Measurements from ENCODE around the gene APOBEC3C.
"Not testable (repeated sequence)": the region's sequence is repeated elsewhere in the genome, so short reads cannot be mapped to it uniquely, and the experiment has no call there.

Gene APOBEC3C

DNA sequence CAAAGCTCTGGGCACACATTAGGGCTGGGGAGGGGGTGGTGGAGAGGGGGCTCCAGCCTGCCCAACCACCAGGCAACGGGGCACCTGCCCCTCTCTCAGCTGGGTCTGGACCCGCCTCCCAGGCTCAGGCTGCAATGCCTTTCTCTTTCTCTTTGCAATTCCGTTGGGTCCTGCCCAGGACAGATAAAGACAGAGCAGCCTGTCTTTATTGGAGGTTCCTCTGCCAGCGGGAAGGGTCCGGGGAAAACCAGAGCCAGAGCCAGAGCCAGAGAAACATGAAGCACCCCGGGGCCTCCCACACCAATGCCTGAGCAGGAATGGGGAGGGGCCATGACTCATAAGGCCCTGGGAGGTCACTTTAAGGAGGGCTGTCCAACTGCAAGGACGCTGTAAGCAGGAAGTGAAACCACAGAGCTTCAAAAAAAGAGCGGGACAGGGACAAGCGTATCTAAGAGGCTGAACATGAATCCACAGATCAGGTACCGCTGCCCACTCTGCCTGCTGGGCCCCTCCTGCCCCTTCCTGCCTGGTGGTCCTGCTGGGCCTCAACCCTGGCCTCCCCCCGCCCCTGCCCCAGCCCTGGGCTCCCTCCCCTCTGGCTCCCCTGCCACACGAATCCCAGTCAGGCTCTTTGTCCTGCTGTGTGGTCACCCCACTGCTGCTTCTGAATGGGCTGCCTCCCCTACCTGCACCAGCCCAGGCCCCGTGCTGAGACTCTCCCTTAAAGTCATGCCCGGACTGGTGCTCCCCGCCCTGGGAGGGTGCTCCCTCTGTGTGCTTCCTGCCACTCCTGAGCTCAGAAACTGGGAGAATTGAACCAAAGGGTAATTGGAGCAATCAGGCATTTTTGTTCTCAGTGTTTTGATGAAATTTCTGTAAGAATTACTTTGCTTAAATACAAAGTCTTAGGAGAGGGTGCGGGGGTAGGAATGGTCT lies 31.8 kb upstream of the APOBEC3C start, which contains the start of gene APOBEC3B:
Gene APOBEC3B, plus strand, starts transcription at position 356 of the 936 bp plus-strand sequence. Its CDS starts 107 bp downstream, at position 463.
- in situ Hi-C loops (cut with HindIII; ENCODE audit: low sequenced_read_pairs) = no loop called here

DNA sequence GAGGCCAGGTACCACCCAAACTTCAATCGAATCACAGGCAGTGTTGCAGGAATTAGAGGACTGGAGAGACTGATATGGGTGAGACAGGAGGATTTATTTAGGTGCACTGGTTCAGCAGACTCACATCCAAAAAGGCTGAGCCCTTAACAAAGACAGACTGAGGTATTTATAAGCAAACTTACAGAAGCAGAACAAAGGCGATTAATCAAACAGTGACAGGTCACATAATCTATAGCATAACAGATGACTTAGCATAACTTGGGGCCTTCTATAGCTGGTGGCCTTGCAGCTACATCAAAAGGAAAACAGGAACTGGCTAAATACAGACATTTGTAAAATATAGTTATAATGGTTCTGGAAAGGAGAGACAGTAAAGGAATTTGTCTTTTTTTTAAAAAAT lies 29.8 kb upstream of the APOBEC3C start:
- in situ Hi-C loops (cut with HindIII; ENCODE audit: low sequenced_read_pairs) = no loop called here

DNA sequence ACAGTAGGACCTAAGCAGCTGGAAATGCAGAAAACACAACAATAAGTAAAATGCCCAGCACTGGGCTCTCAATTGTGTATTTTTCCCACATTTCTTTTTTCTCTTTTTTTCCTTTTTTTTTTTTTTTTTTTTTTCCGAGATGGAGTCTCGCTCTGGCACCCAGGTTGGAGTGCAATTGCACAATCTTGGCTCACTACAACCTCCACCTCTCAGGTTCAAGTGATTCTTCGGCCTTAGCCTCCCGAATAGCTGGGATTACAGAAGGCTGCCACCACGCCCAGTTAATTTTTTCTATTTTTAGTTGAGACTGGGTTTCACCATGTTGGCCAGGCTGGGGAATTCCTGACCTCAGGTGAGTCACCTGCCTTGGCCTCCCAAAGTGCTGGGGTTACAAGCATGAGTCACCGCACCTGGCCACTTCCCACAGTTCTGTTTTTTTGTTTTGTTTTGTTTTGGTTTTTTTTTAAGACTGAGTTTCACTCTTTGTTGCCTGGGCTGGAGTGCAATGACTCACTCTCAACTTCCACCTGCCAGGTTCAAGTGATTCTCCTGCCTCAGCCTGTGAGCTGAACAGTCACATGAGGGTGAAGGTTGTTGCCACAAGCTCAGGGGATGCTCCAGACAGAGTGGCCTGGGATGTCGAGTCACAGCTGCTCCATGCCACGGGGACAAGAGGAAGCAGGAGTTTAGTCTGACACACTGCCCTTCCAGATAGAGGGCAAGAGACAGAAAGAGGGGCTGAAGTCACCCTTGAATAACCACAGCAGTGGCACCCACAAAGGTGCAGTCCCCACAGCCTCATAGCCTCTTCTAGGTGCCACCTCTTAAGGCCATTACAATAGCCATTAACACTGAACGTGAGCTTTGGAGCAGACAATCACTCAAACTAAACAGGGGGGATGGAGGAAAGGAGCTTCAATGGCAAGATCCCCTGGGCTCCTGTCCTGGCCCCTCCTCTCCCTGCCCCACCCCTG lies 29.0 kb upstream of the APOBEC3C start:
- in situ Hi-C loops (cut with HindIII; ENCODE audit: low sequenced_read_pairs) = not testable (repeated sequence)

DNA sequence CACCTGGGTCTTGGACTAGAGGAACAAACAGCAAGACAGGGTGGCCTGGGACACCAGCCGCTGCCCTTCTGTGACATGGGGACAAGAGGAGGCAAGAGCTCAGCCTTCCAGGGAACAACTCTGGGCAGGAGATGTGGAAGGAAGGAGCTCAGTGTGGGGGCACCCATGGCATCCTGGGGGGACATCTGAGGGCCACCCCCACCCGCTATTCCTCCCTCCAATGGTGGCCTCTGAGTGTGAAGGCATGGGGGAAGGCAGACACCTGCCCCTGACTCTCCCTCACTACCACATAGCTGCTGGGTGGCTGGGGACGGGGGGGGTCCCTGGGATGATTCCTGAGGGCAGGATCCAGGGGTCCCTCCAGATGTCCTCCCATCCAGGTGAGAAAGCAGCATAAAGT lies 27.4 kb upstream of the APOBEC3C start:
- in situ Hi-C loops (cut with HindIII; ENCODE audit: low sequenced_read_pairs) = no loop called here

DNA sequence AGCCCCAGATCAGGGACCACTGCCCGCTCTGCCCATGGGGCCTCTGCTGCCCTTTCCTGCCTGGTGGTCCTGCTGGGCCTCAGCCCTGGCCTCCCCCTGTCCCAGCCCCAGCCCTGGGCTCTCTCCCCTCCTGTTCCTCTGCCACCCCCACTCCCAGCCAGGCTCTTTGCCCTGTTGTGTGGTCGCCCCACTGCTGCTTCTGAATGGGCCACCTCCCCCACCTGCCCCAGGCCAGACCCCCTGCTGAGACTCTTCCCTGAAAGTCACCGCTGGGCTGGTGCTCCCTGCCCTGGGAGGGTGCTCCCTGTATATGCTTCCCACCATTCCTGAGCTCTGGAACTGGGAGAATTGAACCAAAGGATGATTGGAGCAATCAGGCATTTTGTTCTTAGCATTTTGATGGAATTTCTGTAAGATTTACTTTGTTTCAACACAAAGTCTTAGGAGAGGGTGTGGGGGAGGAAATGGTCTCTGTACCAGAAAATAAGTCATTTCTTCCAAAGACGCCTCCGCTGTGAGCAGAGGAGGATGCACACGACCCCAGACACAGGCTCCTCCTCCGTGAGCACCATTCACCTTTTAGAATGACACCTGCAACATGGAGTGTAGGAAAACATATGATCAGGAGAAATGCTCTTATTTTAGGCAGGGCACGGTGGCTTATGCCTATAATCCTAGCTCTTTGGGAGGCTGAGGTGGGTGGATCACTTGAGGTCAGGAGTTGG lies 26.7 kb upstream of the APOBEC3C start:
- in situ Hi-C loops (cut with HindIII; ENCODE audit: low sequenced_read_pairs) = no loop called here

DNA sequence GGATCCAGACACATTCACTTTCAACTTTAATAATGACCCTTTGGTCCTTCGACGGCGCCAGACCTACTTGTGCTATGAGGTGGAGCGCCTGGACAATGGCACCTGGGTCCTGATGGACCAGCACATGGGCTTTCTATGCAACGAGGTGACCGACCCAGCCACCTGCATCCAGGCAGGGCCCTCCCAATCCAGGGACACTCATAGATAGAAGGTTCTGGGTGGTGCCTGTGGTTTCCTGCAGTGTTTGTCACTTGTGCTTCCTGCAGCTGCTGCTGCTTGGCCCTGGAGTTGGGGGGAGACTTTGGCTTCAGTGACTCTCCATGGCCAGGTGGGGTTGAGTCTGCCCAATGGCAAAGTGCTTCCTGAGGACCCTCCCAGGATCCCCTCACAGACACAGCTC lies 24.6 kb upstream of the APOBEC3C start:
- in situ Hi-C loops (cut with HindIII; ENCODE audit: low sequenced_read_pairs) = no loop called here

DNA sequence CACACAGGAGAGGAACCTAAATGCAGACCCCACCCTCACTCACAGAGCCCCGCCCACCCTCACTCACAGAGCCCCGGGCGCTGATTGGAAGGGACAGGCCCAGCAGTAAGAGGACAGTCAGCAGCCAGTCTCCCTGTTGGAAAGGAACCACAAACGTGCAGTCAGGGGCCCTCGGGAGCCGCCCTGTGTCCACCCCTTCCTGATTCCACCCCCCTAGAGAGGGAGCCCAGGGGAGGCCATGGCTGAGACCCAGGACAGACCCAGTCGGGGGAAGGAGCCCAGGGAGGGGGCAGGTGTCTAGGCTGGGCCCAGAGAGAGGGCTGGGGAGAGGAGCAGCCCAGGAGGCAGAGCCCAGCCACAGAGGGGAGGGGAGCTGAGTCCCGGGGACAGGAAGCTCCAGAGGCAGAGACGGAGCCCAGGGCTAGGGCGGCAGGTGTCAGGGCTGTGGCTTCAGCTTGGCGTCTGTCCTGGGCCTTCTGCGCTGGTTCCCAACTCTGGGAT lies 21.1 kb upstream of the APOBEC3C start:
- in situ Hi-C loops (cut with HindIII; ENCODE audit: low sequenced_read_pairs) = not testable (repeated sequence)

DNA sequence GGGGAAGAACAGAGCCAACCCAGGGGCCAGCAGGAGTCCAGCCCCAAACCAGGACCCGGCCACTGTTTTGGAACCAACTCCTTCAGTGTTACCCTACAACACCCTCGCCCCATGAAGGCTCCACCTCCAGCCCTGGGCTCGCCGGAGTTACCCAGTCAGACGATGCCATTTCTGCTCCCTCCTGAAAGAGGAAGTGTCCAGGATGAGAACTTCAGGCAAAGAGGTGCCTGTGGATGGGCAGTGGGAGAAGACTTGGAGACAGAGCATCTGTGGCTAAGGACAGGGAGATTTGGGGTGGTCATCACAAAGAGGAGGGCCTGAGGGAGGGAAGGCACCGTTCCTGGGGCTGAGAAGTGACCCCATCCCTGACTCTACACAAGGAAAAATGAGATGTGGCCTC lies 18.0 kb upstream of the APOBEC3C start:
- in situ Hi-C loops (cut with HindIII; ENCODE audit: low sequenced_read_pairs) = loop anchor here (5.0 kb wide), 1 partner anchor 64 kb away; no protein-coding TSS in a partner anchor

DNA sequence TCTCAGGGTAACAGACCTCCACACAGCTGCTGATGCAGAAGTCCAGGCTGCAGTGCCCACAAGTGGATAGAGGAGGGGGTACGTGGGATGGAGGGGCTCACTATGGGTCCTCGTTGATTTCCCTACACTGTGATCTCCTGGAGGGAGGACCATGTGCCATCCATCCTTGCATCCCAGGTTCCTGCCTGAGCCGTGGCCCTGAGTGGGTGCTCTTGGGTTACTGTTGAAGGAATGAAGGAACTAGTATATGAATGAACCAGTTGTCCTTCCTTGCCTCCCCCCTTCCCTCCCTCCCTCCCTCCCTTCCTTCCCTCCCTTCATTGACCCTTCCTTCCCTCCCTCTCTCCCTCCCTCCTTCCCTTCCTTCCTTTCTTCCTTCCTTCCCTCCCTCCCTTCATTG lies 16.5 kb upstream of the APOBEC3C start:
- in situ Hi-C loops (cut with HindIII; ENCODE audit: low sequenced_read_pairs) = loop anchor here (5.0 kb wide), 1 partner anchor 65 kb away; no protein-coding TSS in a partner anchor

DNA sequence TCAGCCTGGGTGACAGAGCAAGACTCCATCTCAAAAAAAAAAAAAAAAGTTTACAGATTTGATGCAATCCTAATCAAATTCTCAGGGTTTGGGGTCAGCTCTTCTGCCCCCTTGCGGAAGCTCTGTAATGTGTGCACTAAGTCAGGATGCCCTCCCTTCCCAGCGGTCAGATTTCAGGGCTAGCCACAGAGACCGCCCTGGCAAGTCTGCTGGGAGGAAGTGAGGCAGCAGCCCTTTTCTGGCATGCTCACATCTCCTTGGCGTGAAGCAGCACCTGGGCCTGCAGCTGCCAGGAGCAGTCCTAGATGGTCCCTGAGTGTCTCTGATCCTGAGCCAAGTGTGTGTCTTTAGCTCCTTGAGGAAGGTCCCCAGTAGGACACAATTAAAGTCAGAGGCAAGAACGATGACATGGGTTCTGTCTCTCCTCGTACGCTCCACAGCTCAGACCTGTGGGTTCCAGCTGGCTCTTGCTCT lies 10.9 kb upstream of the APOBEC3C start:
- in situ Hi-C loops (cut with HindIII; ENCODE audit: low sequenced_read_pairs) = loop anchor here (10.0 kb wide), 1 partner anchor 132 kb away; no protein-coding TSS in a partner anchor

DNA sequence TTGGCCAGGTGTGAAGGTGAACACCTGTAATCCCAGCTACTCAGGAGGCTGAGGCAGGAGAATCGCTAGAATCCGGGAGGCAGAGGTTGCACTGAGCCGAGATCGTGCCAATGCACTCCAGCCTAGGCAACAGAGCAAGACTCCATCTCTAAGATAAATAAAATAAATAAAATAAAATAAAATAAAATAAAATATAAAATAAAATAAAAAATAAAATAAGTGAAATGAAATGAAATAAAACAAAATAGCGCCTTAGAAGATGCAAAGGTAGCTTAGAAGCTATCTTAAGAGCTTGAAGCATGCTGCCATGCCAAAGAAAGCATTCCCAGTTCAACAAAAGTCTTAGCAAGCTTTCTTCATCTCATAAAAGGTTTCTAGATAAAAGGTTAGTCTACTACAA lies 6.9 kb upstream of the APOBEC3C start:
- in situ Hi-C loops (cut with HindIII; ENCODE audit: low sequenced_read_pairs) = loop anchor here (10.0 kb wide), 1 partner anchor 128 kb away; no protein-coding TSS in a partner anchor

DNA sequence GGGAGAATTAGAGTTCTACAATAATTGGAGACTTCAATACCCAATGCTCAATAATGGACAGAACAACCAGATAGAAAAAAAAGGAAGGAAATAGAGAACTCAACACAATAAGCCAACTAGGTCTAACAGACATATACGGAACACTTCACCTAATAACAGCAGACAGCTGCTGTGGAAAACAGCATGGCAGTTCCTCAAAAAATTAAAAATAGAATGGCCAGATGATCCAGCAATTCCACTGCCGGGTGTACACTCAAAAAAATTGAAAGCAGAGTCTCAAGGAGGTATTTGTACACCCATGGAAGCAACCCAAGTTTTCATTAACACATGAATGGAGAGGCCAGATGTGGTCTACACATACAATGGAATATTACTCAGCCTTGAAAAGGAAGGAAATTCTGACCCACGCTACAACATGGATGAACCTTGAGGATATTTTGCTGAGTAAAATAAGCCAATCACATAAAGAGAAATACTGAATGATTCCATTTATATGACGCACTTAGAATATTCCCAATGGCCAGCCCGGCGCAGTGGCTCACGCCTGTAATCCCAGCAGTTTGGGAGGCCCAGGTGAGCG lies 5.7 kb upstream of the APOBEC3C start:
- in situ Hi-C loops (cut with HindIII; ENCODE audit: low sequenced_read_pairs) = loop anchor here (10.0 kb wide), 1 partner anchor 126 kb away; no protein-coding TSS in a partner anchor

DNA sequence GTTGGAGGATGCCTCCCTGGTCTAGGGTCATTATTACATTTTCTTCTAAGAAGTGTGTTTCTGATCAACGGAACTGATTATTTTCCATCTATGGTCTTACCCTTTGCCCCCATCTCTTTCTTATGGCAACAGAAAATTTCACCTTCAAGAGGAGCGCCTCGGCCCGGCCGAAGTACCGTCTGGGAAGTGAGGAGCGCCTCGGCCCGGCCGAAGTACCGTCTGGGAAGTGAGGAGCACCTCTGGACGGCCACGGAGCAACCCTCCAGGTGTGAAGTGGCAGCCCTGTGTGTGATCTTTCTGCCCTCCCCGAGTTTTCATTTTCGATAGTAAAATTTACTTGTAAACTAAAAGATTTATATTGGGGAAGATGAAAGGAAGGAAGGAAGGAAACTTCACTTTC lies 3.1 kb upstream of the APOBEC3C start:
- in situ Hi-C loops (cut with HindIII; ENCODE audit: low sequenced_read_pairs) = no loop called here

DNA sequence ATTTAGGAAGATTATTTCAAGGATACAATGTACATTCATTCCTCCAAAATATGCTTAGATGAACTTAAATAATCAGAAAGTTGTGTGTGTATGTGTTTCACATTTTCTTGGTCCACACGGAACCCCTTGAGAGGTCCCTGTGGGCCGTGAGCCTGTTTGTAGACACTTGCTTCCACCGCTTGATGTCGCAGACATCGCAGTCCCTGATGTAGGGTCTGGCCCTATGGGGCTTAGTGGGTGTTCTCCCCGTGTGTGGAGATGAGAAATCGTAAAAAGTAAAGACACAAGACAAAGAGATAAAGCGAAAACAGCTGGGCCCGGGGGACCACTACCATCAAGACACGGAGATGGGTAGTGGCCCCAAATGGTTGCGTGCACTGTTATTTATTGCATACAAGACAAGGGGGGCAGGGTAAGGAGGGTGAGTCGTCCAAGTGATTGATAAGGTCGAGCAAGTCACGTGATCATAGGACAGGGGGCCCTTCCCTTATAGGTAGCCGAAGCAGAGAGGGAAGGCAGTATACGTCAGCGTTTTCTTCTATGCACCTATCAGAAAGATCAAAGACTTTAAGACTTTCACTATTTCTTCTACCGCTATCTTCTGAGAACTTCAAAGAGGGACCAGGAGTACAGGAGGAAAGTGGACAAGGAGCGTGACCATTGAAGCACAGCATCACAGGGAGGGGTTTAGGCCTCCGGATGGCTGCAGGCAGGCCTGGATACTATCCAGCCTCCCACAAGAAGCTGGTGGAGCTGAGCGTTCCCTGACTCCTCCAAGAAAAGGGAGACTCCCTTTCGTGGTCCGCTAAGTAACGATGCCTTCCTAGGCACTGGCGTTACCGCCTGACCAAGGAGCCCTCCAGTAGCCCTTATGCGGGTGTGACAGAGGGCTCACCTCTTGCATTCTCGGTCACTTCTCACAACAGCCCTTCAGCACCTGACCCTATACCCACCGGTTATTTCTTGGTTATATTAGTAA lies 1.2 kb upstream of the APOBEC3C start:
- in situ Hi-C loops (cut with HindIII; ENCODE audit: low sequenced_read_pairs) = no loop called here

DNA sequence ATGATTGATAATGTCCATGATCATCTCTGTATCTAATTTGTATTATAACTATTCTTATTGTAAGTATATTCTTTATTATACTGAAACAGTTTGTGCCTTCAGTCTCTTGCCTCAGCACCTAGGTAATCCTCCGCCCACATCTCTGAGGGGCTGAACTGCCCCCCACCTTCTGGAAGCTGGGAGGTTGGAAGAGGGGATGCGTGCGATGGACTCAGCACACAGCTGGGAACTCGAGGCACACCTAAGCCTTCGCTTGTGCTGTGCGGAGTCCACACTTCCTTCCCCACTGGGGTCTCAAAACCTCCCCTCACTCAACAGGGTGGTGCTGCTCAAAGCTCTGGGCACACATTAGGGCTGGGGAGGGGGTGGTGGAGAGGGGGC lies 506 bp upstream of the APOBEC3C start:
- in situ Hi-C loops (cut with HindIII; ENCODE audit: low sequenced_read_pairs) = not testable (repeated sequence)

DNA sequence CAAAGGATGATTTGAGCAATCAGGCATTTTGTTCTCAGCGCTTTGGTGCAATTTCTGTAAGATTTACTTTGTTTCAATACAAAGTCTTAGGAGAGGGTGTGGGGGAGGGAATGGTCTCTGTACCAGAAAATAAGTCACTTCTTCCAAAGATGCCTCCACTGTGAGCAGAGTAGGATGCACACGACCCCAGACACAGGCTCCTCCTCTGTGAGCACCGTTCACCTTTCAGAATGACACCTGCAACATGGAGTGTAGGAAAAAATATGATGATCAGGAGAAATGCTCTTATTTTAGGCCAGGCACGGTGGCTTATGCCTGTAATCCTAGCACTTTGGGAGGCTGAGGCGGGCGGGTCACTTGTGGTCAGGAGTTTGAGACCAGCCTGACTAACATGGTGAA lies 665 bp downstream of the APOBEC3C start:
- in situ Hi-C loops (cut with HindIII; ENCODE audit: low sequenced_read_pairs) = not testable (repeated sequence)

DNA sequence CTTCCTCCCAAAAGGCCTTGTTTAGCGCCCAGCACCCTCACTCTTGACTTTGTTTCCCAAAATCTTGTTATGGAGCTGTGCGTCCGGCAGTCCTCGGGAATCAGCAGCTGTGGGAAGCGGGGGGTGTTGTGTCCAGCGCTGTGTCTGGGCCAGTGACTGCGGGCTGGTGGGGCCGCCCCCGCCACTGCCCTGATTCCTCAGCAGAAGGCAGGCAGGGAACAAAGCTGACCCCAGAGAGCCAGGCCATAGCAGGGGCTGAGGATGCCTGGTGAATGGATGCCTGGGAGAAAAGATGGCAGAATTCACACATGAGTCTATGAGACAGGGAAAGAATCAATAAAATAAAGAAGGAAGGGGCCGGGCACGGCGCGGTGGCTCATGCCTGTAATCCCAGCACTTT lies 2.5 kb downstream of the APOBEC3C start:
- in situ Hi-C loops (cut with HindIII; ENCODE audit: low sequenced_read_pairs) = no loop called here

DNA sequence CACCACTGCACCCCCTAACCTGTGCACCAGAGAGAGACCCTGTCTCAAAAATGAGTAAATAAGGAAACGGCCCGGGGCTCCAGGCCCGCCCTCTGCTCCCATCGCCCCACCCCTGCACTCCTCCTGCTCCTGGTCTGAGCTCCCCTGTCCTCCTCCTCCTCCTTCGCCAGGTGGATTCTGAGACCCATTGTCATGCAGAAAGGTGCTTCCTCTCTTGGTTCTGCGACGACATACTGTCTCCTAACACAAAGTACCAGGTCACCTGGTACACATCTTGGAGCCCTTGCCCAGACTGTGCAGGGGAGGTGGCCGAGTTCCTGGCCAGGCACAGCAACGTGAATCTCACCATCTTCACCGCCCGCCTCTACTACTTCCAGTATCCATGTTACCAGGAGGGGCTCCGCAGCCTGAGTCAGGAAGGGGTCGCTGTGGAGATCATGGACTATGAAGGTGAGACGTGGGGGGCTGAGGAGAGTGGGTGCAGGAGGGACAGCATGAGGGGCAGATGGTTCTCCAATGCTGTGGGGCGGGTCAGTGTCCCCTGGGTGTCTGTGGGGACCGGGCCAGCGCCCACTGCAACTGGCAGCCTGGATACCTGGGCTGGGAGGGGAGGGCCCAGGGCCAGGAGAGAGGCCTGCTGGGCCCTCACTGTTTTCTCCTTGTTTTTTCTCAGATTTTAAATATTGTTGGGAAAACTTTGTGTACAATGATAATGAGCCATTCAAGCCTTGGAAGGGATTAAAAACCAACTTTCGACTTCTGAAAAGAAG lies 3.7 kb downstream of the APOBEC3C start:
- in situ Hi-C loops (cut with HindIII; ENCODE audit: low sequenced_read_pairs) = no loop called here

Data from DLD1 (cell line).